ENCODE data around the gene TNIP1.

DNA sequence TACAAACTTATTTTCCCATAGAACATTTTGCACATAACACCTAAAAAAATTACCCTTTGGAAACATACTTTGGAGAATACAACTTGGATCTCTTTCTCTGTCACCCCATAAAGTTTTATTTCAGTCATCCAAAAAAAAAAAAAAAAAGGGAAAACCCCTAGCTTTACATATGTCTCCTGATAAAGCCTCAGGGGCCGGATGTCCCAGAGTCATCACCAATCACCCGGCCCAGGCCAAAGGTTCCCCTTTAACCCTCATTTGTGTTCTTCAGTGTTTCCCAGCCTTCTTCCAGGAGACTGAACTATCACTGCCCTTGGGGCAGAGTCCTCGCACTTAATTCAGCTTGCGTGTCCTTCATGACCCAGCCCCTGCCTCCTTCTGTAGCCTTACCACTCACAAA is 48.0 kb upstream of the TNIP1 start:
- TF ChIP-seq, protein P1, sequence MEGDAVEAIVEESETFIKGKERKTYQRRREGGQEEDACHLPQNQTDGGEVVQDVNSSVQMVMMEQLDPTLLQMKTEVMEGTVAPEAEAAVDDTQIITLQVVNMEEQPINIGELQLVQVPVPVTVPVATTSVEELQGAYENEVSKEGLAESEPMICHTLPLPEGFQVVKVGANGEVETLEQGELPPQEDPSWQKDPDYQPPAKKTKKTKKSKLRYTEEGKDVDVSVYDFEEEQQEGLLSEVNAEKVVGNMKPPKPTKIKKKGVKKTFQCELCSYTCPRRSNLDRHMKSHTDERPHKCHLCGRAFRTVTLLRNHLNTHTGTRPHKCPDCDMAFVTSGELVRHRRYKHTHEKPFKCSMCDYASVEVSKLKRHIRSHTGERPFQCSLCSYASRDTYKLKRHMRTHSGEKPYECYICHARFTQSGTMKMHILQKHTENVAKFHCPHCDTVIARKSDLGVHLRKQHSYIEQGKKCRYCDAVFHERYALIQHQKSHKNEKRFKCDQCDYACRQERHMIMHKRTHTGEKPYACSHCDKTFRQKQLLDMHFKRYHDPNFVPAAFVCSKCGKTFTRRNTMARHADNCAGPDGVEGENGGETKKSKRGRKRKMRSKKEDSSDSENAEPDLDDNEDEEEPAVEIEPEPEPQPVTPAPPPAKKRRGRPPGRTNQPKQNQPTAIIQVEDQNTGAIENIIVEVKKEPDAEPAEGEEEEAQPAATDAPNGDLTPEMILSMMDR (IDR thresholded peaks at IDR 0.05; ENCODE audit: borderline replicate concordance, extremely low read depth, low read length, poor library complexity, severe bottlenecking): no peak
- TF ChIP-seq EZH2 (IDR thresholded peaks at IDR 0.05; ENCODE audit: borderline replicate concordance, low read depth, low read length, severe bottlenecking): no peak

Data from DND-41 (cell line).